HG03045 (cell line): ENCODE results near the gene C1orf167.

Experiments
- ATAC-seq: cut with Tn5 transposase; IDR thresholded peaks from one replicate; pipeline ENCODE4 v1.9.1; 2021; ENCODE audit warnings: mild to moderate bottlenecking, moderate library complexity; ENCODE audit not compliant: unreplicated experiment

Gene C1orf167

DNA sequence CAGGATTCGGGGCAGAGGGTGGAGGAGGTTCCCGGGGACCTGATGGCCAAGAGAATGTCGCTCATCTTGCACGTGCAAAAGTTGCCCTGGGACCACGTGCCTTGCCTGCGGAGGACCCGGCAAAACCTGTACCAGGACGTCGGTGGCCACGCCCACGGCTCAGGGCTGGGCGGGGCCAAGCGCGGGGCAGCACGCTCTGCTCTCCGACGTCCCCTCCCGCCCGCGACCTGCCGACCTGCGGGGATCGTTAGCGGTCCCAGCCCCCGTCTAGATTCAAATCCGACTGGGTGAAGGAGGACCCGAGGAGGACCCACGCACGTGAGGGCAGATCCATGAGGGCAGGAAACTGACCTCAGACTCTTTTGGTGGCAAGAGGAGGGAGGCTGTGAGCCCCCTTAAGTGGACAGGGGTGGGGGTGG is at the start of gene C1orf167:
Gene C1orf167, plus strand, starts transcription at position 206 of the 419 bp plus-strand sequence. CDS start 2,208 bp downstream, outside the sequence.
- ATAC-seq, result no peak

DNA sequence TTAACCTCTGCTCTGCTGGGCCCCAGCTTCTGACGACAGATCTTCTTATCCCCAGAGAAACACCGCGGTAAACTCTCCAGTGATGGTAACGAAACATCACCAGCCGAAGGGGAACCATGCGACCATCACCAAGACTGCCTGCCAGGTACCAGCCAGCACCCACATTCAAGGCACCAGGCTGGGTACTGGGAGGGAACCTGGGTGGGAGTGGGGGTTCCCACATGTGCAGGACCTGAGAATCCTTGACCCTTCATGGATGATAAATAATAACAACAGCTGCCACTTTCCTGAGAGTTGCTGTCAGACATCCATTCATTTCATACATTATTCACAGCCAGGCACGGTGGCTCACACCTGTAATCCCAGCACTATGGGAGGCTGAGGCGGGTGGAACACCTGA is 49.7 kb upstream of the C1orf167 start:
- no peak for ATAC-seq

DNA sequence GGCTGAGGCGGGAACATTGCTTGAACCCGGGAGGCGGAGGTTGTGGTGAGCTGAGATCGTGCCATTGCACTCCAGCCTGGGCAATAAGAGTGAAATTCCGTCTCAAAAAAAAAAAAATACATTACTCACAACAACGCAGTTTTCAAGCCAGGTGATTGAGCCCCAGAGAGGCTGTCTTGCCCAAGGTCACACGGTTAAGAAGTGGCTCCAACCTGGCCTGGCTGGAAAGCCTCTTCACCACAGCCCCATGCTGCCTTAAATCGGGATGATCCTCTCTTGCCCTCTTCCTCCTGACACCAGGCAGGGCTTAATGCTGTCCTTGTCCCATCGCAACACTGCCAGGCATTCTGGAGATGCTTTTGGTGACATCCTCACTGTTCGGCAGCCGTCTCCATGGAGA is 48.9 kb upstream of the C1orf167 start:
- no peak for ATAC-seq

- no peak for ATAC-seq
Measured at GRCh38 chr1:11714831-11715575, 47.0 kb upstream of the C1orf167 start.

- ATAC-seq, result no peak
Measured at GRCh38 chr1:11719313-11720032, 42.5 kb upstream of the C1orf167 start.

GRCh38 chr1:11720033-11720376 is 42.0 kb upstream of the C1orf167 start:
- ATAC-seq, result no peak

GRCh38 chr1:11720525-11720924 is 41.5 kb upstream of the C1orf167 start:
- ATAC-seq, result no peak

DNA sequence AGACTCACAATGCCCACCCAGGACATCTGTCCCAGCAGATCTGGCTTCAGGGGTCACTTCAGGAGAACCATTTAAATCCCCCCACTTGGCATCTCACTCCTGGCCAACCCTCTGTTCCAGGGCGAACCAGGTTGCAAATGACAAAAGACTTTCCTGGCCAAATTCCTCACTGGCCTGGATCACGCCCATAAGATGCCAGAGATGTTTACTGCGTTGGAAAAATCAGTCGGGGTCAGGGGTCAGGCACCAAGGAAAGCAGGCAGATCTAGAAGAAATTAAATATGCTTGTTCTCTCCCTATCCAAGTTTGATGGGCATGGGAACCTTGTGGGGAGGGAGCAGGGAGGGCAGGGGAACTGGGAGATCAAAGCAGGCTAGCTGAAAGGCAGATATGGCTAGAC is 40.7 kb upstream of the C1orf167 start:
- ATAC-seq, result no peak

DNA sequence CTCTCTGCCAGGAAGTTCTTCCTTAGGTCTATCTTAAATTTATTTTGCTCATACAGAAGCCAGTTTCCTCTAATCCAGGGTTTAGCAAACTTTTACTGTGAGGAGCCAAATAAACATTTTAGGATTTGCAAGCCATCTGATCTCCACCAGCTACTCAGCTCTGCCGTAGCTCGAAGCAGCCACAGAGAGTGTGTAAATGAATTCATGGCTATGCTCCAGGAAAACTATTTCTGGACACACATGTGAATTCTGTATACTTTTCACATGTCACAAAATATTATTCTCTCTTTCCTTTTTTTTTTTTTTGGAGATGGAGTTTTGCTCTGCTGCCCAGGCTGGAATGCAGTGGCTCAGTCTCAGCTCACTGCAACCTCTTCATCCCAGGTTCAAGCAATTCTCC is 39.5 kb upstream of the C1orf167 start:
- ATAC-seq, result no peak

GRCh38 chr1:11725616-11726015 is 36.4 kb upstream of the C1orf167 start:
- ATAC-seq, result no peak

- ATAC-seq, result no peak
Measured at GRCh38 chr1:11727119-11727518, 34.9 kb upstream of the C1orf167 start.

DNA sequence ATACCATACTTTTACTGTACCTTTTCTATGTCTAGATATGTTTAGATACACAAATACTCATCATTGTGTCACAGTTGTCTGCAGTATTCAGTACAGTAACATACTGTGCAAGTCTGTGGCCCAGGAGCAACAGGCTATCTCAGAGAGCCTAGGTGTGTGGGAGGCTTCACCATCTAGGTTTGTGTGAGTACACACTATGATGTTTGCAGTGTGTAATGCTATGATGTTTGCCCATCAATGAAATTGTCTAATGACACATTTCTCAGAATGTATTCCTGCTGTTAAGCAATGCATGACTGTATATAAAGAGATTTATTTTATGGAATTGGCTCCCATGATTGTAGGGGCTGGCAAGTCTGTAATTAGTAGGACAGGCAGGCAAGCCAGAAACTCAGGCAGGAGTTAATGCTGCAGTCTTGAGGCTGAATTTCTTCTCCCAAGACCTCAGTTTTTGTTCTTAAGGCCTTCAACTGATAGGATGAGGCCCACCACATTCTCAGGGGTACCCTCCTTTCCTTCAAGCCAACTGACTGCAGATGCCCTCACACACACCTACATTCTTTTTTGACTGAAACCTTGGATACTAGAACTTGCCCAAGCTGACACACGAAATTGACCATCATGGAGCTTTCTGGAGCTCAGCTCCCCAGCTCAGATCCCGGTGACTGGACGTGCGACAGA is 33.7 kb upstream of the C1orf167 start:
- no peak for ATAC-seq

DNA sequence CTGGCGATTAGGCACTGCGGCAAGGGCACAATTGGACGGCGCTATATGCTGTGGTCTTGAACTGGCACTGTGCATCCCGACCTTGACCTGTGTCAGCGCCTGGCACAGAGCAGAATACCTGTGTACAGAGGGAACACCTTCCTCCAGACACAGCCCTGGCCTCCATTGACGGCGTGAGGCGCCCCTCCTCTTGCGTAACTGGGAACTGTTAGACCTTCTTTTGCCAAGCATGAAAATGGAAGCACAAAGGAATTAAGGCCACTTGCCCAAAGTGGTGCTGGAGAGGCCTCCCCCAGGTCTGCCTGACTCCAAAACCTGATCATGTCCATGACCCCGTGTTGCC is 32.9 kb upstream of the C1orf167 start:
- ATAC-seq, result no peak

DNA sequence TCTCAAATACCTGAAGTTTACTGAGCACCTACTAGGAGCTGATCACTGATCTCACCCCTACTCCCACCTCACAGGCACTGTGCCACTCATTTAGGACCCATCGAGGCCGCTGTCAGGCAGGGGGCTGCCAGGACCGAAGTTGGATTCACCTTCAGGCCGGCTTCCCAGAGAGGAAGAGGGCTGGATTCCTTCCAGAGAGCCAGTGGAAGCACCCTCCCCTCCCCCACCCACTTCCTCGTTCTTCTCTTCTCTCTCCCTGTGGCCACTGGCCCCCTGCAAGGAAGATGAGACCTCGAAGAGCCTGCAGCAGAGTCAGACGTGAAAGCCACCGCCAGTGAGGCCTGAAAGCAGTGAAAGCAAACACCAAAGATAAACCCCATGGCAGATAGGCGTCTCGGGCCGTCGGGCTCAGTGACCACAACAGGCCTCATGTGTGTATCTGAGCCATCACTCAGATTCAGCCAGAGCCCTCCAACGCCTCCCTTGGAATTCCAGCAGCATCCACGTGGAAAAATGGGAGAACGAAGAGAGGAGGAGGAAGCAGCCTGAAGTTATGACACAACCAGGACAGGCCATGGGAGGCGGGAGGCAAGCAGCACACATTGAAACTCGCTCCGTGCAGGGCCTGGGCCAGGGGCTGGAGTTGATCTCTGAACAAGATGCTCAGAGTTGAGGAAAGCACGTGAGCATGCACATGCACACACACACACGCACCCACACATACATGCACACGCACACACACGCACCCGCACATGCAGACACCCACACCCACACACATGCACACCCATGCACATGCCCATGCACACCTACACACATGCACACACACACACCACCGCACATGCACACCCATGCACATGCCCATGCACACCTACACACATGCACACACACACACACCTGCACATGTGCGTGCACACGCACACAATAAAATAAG is 32.2 kb upstream of the C1orf167 start:
- ATAC-seq, result no peak

GRCh38 chr1:11730429-11730891 is 31.5 kb upstream of the C1orf167 start:
- ATAC-seq, result no peak

DNA sequence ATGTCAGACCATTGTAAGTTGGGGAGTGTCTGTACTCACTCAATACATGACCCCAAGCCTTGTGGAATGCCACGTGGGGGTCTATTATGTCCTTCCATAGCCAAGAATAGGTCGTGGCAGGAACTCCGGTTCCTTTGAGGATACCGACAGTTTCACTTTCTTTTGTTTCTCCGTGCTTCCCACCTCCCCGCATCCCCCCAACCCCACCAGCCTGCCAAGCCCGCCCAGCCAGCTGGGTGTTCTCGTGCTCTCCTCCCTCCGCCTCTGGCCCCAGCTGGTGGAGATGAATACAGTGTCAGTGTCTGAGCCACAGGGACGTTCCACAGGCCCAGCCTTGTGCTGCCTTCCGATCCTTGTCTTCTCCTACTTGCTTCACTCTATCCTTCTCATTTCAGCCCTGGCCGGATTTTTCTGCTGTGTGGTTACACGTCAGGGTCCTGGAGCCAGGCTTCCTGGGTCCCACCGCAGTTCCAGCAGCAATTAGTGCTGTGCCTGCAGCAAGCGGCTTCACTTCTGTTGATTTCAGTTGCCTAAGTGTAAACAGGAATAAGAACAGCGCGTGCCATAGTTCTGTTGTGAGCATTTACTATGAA is 30.2 kb upstream of the C1orf167 start:
- ATAC-seq, result no peak

- ATAC-seq, result no peak
Measured at GRCh38 chr1:11733306-11733705, 28.7 kb upstream of the C1orf167 start.

DNA sequence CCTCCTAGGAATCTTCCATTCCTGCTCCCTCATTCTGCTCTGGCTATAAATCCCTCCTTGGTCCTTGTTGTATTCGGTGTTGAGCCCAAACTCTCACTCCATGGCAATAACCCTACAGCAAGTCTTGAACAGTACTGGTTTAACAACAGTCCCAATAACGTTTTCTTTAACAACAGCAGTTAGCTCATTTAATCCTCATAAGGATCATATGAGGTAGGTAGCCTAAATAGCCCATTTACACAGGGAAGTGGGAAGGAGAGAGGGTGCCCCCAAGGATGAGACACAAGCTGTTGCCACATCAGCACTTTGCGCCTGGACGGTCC is 26.5 kb upstream of the C1orf167 start:
- ATAC-seq, result no peak

- ATAC-seq, result peak; percentile 68
Measured at GRCh38 chr1:11735854-11736745, 25.9 kb upstream of the C1orf167 start, which contains the start of gene AGTRAP. TSS of gene AGTRAP (plus strand) at chr1:11736136. CDS start at chr1:11736209, 73 bp downstream.
